CD4-positive, alpha-beta T cell treated with Interleukin-2 at 100 ng/mL for 4 hours (primary cell): ENCODE results near the gene OR4F15.

Source experiments
- DNase-seq: peaks from one replicate; pipeline ENCODE4 v3.0.0-alpha.2; 2020; ENCODE audit warnings: low spot score

OR4F15 gene

DNA sequence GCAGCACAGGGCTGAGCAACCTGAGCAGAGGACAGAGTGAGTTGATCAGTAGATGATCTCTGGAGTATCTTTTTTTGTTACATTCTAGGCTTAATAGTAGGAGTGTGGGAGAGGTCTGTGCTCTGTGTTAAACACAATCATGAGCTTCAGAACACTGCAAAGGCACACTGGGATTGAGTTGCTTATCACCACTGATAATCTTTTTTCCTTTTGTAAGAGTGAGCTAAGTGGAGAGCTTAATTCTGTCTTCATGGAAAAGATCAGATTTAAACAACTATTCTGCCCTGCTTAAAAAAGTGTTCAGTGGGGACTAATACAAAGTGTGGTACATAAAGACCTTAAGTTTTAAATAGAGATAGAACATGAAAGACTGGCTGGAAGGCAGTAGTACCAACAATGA is 7.6 kb upstream of the OR4F15 start:
- no peak for DNase-seq

DNA sequence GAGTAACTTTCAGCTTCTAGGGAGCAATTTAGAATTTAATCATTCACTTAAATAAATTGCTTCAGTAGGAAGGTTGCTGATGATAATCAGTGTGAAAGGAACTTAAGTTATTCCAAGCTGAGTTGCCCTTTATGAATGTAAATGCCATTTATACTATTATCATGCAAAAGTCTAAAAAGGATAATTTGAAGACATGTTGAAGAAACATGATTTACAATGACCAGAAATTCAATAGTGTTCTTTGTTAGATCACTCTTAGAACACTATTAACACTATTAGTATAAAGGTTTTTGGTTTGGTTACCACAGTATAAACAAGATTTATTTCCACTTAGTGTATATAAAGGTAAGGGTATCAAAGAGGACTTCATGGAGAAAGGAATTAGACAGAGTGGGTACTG is 7.1 kb upstream of the OR4F15 start:
- DNase-seq = no peak

DNA sequence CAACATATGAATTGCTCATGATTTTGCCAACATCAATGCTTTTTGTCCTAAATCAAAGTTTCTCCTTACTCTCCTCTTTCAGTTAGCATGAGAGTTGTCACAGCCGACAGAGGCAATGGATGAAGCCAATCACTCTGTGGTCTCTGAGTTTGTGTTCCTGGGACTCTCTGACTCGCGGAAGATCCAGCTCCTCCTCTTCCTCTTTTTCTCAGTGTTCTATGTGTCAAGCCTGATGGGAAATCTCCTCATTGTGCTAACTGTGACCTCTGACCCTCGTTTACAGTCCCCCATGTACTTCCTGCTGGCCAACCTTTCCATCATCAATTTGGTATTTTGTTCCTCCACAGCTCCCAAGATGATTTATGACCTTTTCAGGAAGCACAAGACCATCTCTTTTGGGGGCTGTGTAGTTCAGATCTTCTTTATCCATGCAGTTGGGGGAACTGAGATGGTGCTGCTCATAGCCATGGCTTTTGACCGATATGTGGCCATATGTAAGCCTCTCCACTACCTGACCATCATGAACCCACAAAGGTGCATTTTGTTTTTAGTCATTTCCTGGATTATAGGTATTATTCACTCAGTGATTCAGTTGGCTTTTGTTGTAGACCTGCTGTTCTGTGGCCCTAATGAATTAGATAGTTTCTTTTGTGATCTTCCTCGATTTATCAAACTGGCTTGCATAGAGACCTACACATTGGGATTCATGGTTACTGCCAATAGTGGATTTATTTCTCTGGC is 6.2 kb upstream of the OR4F15 start:
- no peak for DNase-seq

DNA sequence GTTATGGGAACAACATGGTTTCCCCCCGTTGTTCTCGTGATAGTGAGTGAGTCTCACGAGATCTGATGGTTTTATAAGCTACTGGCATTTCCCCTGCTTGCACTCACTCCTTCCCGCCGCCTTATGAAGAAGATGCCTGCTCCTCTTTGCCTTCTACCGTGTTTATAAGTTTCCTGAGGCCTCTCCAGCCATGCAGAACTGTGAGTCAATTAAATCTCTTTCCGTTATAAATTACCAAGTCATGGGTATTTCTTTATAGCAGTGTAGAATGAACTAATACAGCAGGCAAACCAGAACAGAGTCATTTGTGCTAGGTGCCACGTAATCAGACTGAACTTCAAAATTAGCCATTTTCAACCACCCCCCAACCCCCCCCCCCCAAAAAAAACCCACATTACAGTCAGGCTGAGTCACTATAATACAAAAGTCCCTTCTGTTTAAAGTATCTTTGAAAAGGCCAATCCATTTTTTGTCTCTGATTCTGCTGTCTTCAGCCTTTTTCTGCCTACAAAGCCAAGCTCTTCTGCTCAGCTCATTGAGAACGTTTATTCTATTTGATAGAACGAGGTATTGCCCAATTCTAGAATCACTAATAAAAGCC is 4.6 kb upstream of the OR4F15 start:
- DNase-seq = no peak

DNA sequence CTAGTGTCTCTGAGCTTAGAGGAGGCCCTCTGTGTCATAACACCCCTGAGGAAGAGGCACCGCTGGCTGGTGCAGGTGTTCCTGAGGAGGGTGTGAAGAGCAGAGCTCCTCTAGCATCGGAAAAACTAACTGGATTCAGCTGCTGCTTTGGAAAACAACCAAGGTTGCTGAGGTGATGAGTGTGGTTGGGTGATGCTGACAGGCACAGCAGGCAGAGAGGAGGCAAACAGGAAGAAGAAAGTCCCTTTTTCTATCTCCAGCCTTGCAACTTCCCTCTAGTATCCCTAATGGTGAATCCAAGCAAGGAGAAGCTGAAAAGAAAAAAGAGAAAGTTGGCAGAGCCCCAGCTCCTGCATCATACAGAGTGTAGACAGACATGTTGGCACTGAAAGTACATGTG is 3.8 kb upstream of the OR4F15 start:
- no peak for DNase-seq

DNA sequence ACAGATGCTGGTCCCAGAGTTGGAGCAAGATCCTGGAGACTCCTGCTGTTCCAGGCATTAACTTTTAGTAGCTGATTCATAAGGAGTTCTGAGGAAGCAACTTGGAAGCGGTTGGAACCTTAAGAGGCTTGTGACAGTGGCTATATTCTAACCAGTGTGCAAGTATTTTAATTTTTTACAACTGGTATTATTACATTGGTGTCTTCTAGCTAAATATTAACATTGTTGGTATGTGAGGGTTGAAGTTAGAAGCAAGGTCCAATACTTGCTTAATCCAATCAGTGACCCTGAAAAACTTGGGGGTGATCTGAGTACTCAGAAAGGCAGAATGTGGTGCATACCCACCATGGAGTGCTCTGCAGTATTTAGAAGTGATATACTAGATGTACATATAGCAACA is 1.5 kb upstream of the OR4F15 start:
- DNase-seq = no peak

DNA sequence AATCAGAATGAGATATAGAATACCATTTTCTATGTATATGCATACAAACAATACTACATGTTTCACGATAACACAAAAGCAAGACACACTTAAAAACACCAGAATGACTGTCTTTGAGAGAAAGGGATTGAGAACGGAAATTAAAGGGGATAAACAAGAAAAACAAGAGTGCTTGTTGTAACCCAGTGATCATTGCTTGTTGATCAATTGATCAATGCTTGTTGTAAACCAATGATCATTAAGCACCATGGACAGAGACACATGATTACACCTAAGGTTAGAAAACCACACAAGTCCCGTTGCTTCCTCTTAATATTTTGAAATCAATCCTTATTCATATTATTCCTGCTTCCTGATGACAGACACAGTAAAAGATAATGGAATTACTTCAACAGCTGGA is 1.1 kb upstream of the OR4F15 start:
- DNase-seq = no peak

DNA sequence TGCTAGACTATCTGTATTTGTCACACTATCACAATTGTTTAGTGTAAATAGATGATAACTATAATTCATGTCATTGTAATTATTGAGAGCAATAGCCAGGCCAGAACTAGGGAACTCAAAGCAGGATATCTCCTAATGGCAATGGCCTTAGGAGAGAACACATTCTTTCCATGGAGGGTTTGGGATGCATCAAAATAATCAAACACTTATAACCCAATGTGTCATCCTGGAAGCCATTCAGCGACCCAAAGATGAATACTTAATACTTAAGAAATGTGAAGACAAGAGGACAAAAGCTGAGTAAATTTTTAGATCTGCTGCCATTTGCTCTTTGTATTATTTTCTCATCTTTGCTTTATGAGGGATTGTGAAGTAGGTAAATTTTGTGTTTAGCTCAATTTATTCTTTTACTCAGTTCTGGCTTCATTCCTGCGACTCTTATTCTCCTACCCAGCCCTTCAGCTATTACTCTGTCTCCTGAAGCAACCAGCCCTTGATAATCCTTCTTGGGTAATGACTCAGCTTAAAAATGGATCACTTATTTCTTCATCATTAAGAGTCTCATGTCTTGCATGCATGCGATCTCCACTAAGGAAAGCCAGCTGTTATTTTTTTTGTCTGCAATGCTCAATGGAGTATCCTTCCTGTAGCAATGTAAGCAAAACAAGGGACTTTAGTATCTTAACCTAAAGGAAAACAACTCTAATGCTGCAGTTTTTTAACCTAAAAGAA is 2.0 kb downstream of the OR4F15 start:
- DNase-seq = no peak

DNA sequence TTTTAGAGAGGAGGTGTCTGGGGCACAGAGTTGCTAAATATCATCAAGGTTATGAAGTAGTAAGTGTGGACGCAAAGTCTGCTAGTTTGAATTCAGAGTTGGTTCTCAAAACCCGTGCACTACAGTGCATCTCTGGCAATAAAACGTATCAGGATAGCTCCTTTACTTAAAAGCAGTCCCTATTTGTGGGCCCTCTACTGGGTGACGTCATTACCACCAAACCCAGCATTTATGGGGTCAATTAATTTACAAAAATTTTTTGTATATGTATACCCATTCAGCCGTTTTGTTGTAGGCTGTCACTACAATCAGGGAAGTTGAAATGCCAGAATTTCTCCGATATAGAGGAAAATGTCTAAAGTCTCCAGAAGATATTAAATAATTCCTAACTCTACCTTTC is 8.8 kb downstream of the OR4F15 start:
- no peak for DNase-seq

DNA sequence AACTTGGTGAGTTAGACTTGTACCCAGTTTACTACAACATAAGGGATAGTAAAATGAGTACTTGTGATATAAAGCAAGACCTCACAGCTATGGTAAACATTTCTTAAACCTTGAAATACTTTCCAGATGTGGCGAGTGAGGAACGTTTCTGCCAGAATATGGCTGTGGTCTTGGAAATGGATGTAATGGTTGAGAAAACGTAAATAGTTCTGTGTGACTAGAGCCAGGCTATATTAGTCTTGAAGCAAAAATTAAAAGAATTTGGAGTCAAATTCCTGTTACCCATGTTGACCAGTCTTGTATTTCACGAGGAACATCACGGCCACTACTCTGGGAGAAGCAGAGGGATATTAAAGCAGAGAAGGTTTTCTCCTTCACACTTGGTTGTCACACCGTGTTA is 15.3 kb downstream of the OR4F15 start:
- no peak for DNase-seq

DNA sequence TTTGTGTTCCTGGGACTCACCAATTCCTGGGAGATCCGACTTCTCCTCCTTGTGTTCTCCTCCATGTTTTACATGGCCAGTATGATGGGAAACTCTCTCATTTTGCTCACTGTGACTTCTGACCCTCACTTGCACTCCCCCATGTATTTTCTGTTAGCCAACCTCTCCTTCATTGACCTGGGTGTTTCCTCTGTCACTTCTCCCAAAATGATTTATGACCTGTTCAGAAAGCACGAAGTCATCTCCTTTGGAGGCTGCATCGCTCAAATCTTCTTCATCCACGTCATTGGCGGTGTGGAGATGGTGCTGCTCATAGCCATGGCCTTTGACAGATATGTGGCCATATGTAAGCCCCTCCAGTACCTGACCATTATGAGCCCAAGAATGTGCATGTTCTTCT is 16.8 kb downstream of the OR4F15 start:
- no peak for DNase-seq

DNA sequence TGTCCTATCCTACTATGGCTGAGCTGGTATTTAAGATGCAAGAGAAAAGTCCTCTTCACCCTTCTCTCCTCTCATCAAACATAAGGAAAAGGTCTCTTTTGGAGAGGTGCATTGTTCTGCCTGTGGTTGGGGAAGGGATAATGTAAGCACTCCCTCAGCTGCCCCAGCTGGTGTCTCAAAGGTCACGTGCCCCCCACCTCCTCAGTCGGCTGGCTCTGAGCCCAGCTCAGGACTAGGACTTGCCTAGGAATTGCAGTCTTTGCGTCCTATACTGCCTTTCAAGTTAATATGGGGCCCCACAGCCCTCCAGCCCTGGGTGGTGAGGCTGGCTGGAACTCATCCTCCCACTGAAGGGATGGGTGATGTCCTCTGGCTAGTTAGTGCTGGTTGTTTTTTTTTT is 29.7 kb downstream of the OR4F15 start:
- no peak for DNase-seq

DNA sequence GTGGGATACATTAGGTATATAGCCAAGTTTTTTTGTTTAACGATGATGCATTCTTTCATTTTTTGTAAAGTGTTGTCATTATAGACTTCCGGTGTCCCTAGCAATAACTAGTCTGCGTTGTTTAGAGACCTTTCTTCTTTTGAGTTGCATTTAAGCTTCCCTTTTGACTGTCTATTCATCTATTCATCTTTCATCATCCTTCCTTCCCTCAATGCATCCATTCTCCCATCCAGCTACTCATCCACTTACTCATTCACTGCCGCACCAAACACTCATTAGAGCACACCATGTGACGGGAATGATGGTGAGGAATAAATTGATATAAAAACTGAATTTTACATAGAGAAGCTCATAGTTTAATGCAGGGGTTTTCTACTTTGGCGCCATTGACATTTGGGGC is 32.9 kb downstream of the OR4F15 start:
- no peak for DNase-seq

DNA sequence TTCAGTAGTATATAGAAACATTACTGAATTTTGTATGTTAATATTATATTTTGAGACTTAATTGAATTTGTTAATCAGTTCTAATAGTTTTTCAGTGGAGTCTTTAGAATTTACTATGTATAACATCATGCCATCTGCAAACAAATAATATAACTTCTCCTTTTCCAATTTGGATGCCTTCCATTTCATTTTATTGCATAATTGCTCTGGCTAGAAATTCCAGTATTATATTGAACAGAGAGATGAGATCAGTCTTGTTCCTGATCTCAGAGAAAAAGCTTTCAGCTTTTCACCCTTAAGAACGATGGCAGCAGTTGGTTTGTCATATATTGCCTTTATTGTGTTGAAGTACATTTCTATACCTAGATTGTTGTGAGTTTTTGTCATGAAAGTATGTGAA is 40.4 kb downstream of the OR4F15 start:
- DNase-seq = no peak
